HCT116 (cell line): ENCODE measurements around the gene LAMTOR1. TPM values are rescaled to one million over a fixed set of nuclear protein-coding genes. Genes with fewer than 3 reads are reported as not detected.

Experiments
- ATAC-seq: fragments of 200-7000 bp; cut with Tn5 transposase; 2 replicates; pipeline ENCODE4 v1.9.1; 2020; ENCODE audit warnings: mild to moderate bottlenecking, moderate library complexity
- BruUV-seq: library from RNA; stranded (reverse); fragments of 400-500 nt; replicated peaks from 2 replicates; lab custom pipeline; 2021; lab: Mats Ljungman, UMichigan
- CTCF ChIA-PET: fragments of 300-600 bp; sonication (Branson Sonifier 250); formaldehyde crosslinking; loops from one replicate; lab custom pipeline; 2021; ENCODE audit warnings: antibody characterized with exemption; lab: Charles Lee
- POLR2A ChIA-PET: fragments of 300-600, 350-600 bp; sonication (Branson Sonifier 250); formaldehyde crosslinking; loops from one replicate; lab custom pipeline; 2021; ENCODE audit warnings: antibody characterized with exemption; lab: Charles Lee
- RAD21 ChIA-PET, 2 experiments: fragments of 300-600 bp; sonication (Branson Sonifier 250); formaldehyde crosslinking; loops; one replicate each; lab custom pipeline; 2023; ENCODE audit warnings: low total read pairs in 2 of 2; ENCODE audit not compliant: uncharacterized antibody in 2 of 2, unreplicated experiment in 2 of 2, low non-redundant PET in 1 of 2; lab: Charles Lee
- DNase-seq: peaks from one replicate; pipeline ENCODE4 v3.0.0-alpha.2; 2010; ENCODE audit warnings: low read depth, low spot score
- H2AFZ ChIP-seq: fragments of 200-600 bp; shearing (Covaris generic), sonication (generic); 2 replicates; pipeline ENCODE4 v1.6.1; 2017; ENCODE audit warnings: low read depth, mixed run types, mixed read lengths, antibody characterized with exemption, low read length; ENCODE audit not compliant: poor library complexity, severe bottlenecking
- H3K27ac ChIP-seq: 2 replicates; pipeline ENCODE4 v1.5.1; 2012; ENCODE audit warnings: low read depth, low read length
- H3K27me3 ChIP-seq: fragments of 200-600 bp; sonication (generic); 2 replicates; pipeline ENCODE4 v1.6.1; 2016; ENCODE audit warnings: mixed run types, low read length, mixed read lengths; ENCODE audit not compliant: insufficient read depth
- H3K36me3 ChIP-seq, 2 experiments: fragments of 200-500 bp in 1 of 2; fragments of 200-600 bp in 1 of 2; sonication (Bioruptor generic) in 1 of 2; sonication (generic) in 1 of 2; 2 replicates each; pipeline versions ENCODE4 v1.5.1 to v1.6.1; 2014 to 2016; ENCODE audit warnings: low read length in 2 of 2, inconsistent platforms in 1 of 2, mixed read lengths in 1 of 2, mixed run types in 1 of 2; ENCODE audit not compliant: insufficient read depth in 2 of 2, control insufficient read depth in 1 of 2
- H3K4me1 ChIP-seq, 2 experiments: fragments of 200-600 bp in 1 of 2; sonication (generic) in 1 of 2; 2 replicates each; pipeline versions ENCODE4 v1.5.1 to v1.6.1; 2012 to 2017; ENCODE audit warnings: low read length in 2 of 2, inconsistent platforms in 1 of 2, mild to moderate bottlenecking in 1 of 2, mixed read lengths in 1 of 2, mixed run types in 1 of 2, moderate library complexity in 1 of 2; ENCODE audit not compliant: insufficient read depth in 2 of 2, control insufficient read depth in 1 of 2
- H3K4me2 ChIP-seq: fragments of 200-600 bp; sonication (generic); 2 replicates; pipeline ENCODE4 v1.6.1; 2017; ENCODE audit warnings: mixed run types, low read length, mixed read lengths
- H3K4me3 ChIP-seq, 2 experiments: fragments of 200-600 bp in 1 of 2; sonication (generic) in 1 of 2; replicated peaks in 1 of 2; 2 replicates each; pipeline ENCODE4 v1.5.1; 2011 to 2016; ENCODE audit warnings: low read length in 2 of 2, control low read depth in 1 of 2, low read depth in 1 of 2, mild to moderate bottlenecking in 1 of 2, mixed read lengths in 1 of 2, mixed run types in 1 of 2
- H3K79me2 ChIP-seq: fragments of 200-600 bp; sonication (generic); 2 replicates; pipeline ENCODE4 v1.6.1; 2017; ENCODE audit warnings: mild to moderate bottlenecking, mixed run types, low read length, moderate library complexity, mixed read lengths; ENCODE audit not compliant: insufficient read depth
- H3K9ac ChIP-seq: fragments of 200-600 bp; sonication (generic); 2 replicates; pipeline ENCODE4 v1.6.1; 2016; ENCODE audit warnings: low read length, mixed read lengths
- H3K9me2 ChIP-seq: fragments of 200-600 bp; sonication (generic), shearing (Covaris generic); 2 replicates; pipeline ENCODE4 v1.6.1; 2017; ENCODE audit warnings: mixed run types, mild to moderate bottlenecking, moderate library complexity; ENCODE audit not compliant: insufficient read depth
- H3K9me3 ChIP-seq, 2 experiments: fragments of 200-500 bp in 1 of 2; fragments of 200-600 bp in 1 of 2; sonication (Bioruptor generic) in 1 of 2; sonication (generic) in 1 of 2; 2 replicates each; pipeline ENCODE4 v1.6.1; 2014 to 2017; ENCODE audit warnings: low read length in 2 of 2, mixed read lengths in 2 of 2, inconsistent platforms in 1 of 2, low read depth in 1 of 2, mild to moderate bottlenecking in 1 of 2, mixed run types in 1 of 2, moderate library complexity in 1 of 2; ENCODE audit not compliant: control insufficient read depth in 1 of 2, insufficient read depth in 1 of 2
- H4K20me1 ChIP-seq: fragments of 200-600 bp; sonication (generic), shearing (Covaris generic); 2 replicates; pipeline ENCODE4 v1.6.1; 2017; ENCODE audit warnings: mixed run types, mild to moderate bottlenecking, moderate library complexity; ENCODE audit not compliant: insufficient read depth
- CBX3 ChIP-seq: IDR thresholded peaks from 2 replicates; pipeline ENCODE4 v1.6.1; 2012; ENCODE audit warnings: low read depth
- CEBPB ChIP-seq: IDR thresholded peaks from 2 replicates; pipeline ENCODE4 v1.6.1; 2012; ENCODE audit warnings: low read depth
- EZH2 ChIP-seq: fragments of 200-600 bp; sonication (generic); IDR thresholded peaks from 2 replicates; pipeline ENCODE4 v1.6.1; 2017; ENCODE audit warnings: antibody characterized with exemption, mixed run types
- JUND ChIP-seq: IDR thresholded peaks from 2 replicates; pipeline ENCODE4 v1.6.1; 2012
- POLR2A ChIP-seq: IDR thresholded peaks from 2 replicates; pipeline ENCODE4 v1.7.0; 2011; ENCODE audit warnings: borderline replicate concordance; ENCODE audit not compliant: insufficient read depth, insufficient read length; ENCODE audit errors: extremely low read depth
- POLR2AphosphoS5 ChIP-seq: IDR thresholded peaks from 2 replicates; pipeline ENCODE4 v1.6.1; 2011; ENCODE audit warnings: mild to moderate bottlenecking, low read depth, low read length, moderate library complexity
- TCF7L2 ChIP-seq: IDR thresholded peaks from 2 replicates; pipeline ENCODE4 v1.7.0; 2011; ENCODE audit warnings: borderline replicate concordance, inconsistent platforms; ENCODE audit not compliant: insufficient read depth, insufficient read length; ENCODE audit errors: extremely low read depth
- intact Hi-C: fragments of 100-400 bp; cut with micrococcal nuclease; formaldehyde crosslinking; loops from 2 replicates; pipeline ENCODE4 v1.10.0; 2022
- total RNA-seq: library from RNA; stranded (reverse); gene quantifications from one replicate; pipeline ENCODE4 v1.2.1, GENCODE V29; 2021; ENCODE audit not compliant: unreplicated experiment
- TF ChIP-seq, protein P1 (sequence below): IDR thresholded peaks from 2 replicates; pipeline ENCODE4 v1.6.1; 2012; ENCODE audit warnings: low read depth
- TF ChIP-seq, protein P2 (sequence below), 3 experiments: fragments of 200-600 bp in 1 of 3; sonication (generic) in 1 of 3; IDR thresholded peaks in 2 of 3; conservative IDR thresholded peaks in 1 of 3; 2 replicates each; pipeline ENCODE4 v1.5.1; 2012 to 2017; ENCODE audit warnings: low read depth in 2 of 3, low read length in 2 of 3, antibody characterized with exemption in 1 of 3, borderline replicate concordance in 1 of 3, control low read depth in 1 of 3, mild to moderate bottlenecking in 1 of 3, mixed read lengths in 1 of 3, mixed run types in 1 of 3, moderate library complexity in 1 of 3; ENCODE audit not compliant: insufficient read depth in 1 of 3
- TF ChIP-seq, protein P3 (sequence below): IDR thresholded peaks from 2 replicates; pipeline ENCODE4 v1.6.1; 2012

Gene LAMTOR1
- total RNA-seq, 1 experiment from 2014 or later, result 63.9 TPM

DNA sequence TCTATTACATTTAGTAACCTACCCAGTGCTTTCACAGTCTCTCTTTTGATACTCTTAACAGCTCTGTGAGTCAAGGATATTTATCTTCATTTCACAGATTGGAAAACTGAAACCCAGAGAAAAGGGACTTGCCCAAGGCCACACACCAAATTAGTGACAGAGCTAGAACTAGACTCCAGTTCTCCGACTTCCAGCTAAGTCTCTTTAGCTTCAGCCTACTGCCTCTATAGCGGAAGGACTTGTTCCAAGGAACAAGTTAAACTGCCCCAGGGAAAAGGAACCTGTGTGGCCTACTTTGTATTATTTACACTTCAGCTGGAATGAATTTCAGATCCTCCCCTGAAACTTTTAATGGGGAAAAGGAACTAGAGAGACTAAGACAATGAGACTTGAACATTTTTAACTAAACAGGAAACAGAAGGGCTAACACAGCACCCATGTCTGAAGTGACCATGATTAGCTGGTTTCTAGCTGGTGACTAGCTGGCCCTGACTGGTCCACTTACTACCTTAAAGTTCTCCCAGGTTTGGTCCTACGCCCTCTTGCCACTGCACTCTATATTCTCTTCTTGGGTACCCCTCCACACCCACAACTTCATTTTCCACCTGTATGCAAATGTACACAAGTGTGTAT lies 21.2 kb downstream of the LAMTOR1 start:
- ChIA-PET POLR2A (interaction anchor here (0.9 kb wide), 1 partner anchor 60 kb away, joined by 4 read pairs; no protein-coding TSS in a partner anchor), CTCF (interaction anchor here (1.8 kb wide), 1 partner anchor 57 kb away, joined by 6 read pairs; no protein-coding TSS in a partner anchor), RAD21 (no interaction called here)
- Histone ChIP-seq H3K27me3 (no peaks in the 10 kb centered on the region), H3K4me2 (peak overlapping the region; percentile 90), H3K9me3 (no peaks in the 10 kb centered on the region), H3K9me2 (no peaks in the 10 kb centered on the region), H3K4me3 (no peak overlapping the region), H3K79me2 (peaks cover 32% of the 10 kb centered on the region), H3K4me1 (peaks cover 2 to 27% of the 10 kb centered on the region in 2 experiments; a peak in 3 of 4 replicates), H3K27ac (no peak overlapping the region), H4K20me1 (no peaks in the 10 kb centered on the region; the same call in 1 of the 2 replicates), H3K36me3 (no peaks in the 10 kb centered on the region), H2AFZ (no peak overlapping the region), H3K9ac (no peak overlapping the region)
- ATAC-seq (no peak), DNase-seq (no peak)
- intact Hi-C loops, result no loop called here
- no TSS peak for BruUV-seq
- TF ChIP-seq JUND (no peak), TCF7L2 (no peak)

DNA sequence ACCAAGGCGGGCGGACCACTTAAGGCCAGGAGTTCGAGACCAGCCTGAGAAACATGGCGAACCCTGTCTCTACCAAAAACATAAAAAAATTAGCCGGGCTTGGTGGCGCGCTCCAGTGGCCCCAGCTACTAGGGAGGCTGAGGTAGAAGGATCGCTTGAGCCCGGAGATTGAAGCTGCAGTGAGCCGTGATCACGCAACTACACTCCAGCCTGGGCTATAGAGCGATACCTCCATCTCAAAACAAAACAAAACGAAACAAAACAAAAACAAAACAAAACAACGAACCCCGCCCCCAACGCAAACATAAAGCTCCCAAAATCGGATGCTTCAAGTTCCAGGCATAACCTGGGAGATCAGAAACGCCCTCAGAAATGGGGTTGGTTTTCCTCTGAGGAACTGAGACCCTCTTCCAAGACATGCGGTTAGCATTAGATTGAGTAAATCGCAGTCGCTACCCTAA lies 21.9 kb downstream of the LAMTOR1 start:
- Histone ChIP-seq H3K9ac (peak overlapping the region; percentile 83), H3K4me1 (peaks cover 2 to 27% of the 10 kb centered on the region in 2 experiments; a peak in 3 of 4 replicates), H3K4me3 (peak overlapping the region; percentile 89 to 92), H3K9me3 (no peaks in the 10 kb centered on the region), H3K27ac (peak overlapping the region; percentile 68), H3K4me2 (peak overlapping the region; percentile 90), H3K27me3 (no peaks in the 10 kb centered on the region), H3K36me3 (no peaks in the 10 kb centered on the region), H3K9me2 (no peaks in the 10 kb centered on the region), H4K20me1 (no peaks in the 10 kb centered on the region; the same call in 1 of the 2 replicates), H3K79me2 (peaks cover 39% of the 10 kb centered on the region), H2AFZ (no peak overlapping the region)
- RAD21 ChIA-PET, result no interaction called here
- no peak for DNase-seq
- BruUV-seq, result TSS peak; percentile 68
- ATAC-seq, result no peak
- CTCF ChIA-PET, result interaction anchor here (1.8 kb wide), 1 partner anchor 56 kb away, joined by 6 read pairs; no protein-coding TSS in a partner anchor
- POLR2A ChIA-PET, result no interaction called here
- TF ChIP-seq POLR2A (no peak), CBX3 (no peak), POLR2AphosphoS5 (no peak), CEBPB (no peak), EZH2 (no peak)
- TF ChIP-seq, protein P1, sequence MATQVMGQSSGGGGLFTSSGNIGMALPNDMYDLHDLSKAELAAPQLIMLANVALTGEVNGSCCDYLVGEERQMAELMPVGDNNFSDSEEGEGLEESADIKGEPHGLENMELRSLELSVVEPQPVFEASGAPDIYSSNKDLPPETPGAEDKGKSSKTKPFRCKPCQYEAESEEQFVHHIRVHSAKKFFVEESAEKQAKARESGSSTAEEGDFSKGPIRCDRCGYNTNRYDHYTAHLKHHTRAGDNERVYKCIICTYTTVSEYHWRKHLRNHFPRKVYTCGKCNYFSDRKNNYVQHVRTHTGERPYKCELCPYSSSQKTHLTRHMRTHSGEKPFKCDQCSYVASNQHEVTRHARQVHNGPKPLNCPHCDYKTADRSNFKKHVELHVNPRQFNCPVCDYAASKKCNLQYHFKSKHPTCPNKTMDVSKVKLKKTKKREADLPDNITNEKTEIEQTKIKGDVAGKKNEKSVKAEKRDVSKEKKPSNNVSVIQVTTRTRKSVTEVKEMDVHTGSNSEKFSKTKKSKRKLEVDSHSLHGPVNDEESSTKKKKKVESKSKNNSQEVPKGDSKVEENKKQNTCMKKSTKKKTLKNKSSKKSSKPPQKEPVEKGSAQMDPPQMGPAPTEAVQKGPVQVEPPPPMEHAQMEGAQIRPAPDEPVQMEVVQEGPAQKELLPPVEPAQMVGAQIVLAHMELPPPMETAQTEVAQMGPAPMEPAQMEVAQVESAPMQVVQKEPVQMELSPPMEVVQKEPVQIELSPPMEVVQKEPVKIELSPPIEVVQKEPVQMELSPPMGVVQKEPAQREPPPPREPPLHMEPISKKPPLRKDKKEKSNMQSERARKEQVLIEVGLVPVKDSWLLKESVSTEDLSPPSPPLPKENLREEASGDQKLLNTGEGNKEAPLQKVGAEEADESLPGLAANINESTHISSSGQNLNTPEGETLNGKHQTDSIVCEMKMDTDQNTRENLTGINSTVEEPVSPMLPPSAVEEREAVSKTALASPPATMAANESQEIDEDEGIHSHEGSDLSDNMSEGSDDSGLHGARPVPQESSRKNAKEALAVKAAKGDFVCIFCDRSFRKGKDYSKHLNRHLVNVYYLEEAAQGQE, result no peak
- TF ChIP-seq, protein P2, sequence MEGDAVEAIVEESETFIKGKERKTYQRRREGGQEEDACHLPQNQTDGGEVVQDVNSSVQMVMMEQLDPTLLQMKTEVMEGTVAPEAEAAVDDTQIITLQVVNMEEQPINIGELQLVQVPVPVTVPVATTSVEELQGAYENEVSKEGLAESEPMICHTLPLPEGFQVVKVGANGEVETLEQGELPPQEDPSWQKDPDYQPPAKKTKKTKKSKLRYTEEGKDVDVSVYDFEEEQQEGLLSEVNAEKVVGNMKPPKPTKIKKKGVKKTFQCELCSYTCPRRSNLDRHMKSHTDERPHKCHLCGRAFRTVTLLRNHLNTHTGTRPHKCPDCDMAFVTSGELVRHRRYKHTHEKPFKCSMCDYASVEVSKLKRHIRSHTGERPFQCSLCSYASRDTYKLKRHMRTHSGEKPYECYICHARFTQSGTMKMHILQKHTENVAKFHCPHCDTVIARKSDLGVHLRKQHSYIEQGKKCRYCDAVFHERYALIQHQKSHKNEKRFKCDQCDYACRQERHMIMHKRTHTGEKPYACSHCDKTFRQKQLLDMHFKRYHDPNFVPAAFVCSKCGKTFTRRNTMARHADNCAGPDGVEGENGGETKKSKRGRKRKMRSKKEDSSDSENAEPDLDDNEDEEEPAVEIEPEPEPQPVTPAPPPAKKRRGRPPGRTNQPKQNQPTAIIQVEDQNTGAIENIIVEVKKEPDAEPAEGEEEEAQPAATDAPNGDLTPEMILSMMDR (IDR thresholded peaks at IDR 0.05 in 2 of 3, conservative IDR thresholded peaks at IDR 0.05 in 1 of 3; ENCODE audit: borderline replicate concordance in 1 of 3, insufficient read depth in 1 of 3, low read depth in 2 of 3, low read length in 2 of 3), result no peak
- TF ChIP-seq, protein P3, sequence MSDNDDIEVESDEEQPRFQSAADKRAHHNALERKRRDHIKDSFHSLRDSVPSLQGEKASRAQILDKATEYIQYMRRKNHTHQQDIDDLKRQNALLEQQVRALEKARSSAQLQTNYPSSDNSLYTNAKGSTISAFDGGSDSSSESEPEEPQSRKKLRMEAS, result no peak
- intact Hi-C loops, result no loop called here
